HepG2 (cell line): ENCODE data around the gene CD300A. TPM values are rescaled to one million over a fixed set of nuclear protein-coding genes. Genes with fewer than 3 reads are reported as not detected.

ENCODE experiments used
- CC2D1A ChIP-seq: sonication (generic); formaldehyde crosslinking; IDR thresholded peaks from 2 replicates; pipeline ENCODE4 v1.8.1; 2023; ENCODE audit warnings: mild to moderate bottlenecking, missing genetic modification reagents
- ERF ChIP-seq: IDR thresholded peaks from 2 replicates; pipeline ENCODE4 v1.6.1; 2018; ENCODE audit warnings: missing biosample characterization, missing genetic modification reagents
- GABPA ChIP-seq, 2 experiments: IDR thresholded peaks; 2 replicates each; pipeline ENCODE4 v1.6.1; 2011 to 2016; ENCODE audit warnings: low read depth in 2 of 2, low read length in 1 of 2, missing biosample characterization in 1 of 2, missing genetic modification characterization in 1 of 2
- HDAC1 ChIP-seq: sonication (generic); formaldehyde crosslinking; IDR thresholded peaks from 2 replicates; pipeline ENCODE4 v1.5.1; 2020; ENCODE audit warnings: mild to moderate bottlenecking, missing genetic modification reagents
- HDAC6 ChIP-seq: fragments of 200-600 bp; sonication (generic); IDR thresholded peaks from 2 replicates; pipeline ENCODE4 v1.7.0; 2017; ENCODE audit warnings: mild to moderate bottlenecking, antibody characterized with exemption, low read length, low read depth
- HNF4G ChIP-seq, 2 experiments: sonication (generic) in 1 of 2; formaldehyde crosslinking in 1 of 2; IDR thresholded peaks; 2 replicates each; pipeline versions ENCODE4 v1.4.0 to v1.6.1; 2011 to 2020; ENCODE audit warnings: borderline replicate concordance in 2 of 2, low read depth in 2 of 2, mild to moderate bottlenecking in 2 of 2, low read length in 1 of 2, missing genetic modification reagents in 1 of 2, moderate library complexity in 1 of 2
- IKZF5 ChIP-seq: IDR thresholded peaks from 2 replicates; pipeline ENCODE4 v1.6.1; 2018; ENCODE audit warnings: missing genetic modification reagents, mild to moderate bottlenecking, missing compliant biosample characterization
- KDM3A ChIP-seq: IDR thresholded peaks from 2 replicates; pipeline ENCODE4 v1.6.1; 2018; ENCODE audit warnings: low read depth, missing compliant biosample characterization
- KMT2B ChIP-seq: IDR thresholded peaks from 2 replicates; pipeline ENCODE4 v1.6.1; 2016; ENCODE audit warnings: missing genetic modification reagents, missing compliant biosample characterization
- NCOA1 ChIP-seq: sonication (generic); formaldehyde crosslinking; IDR thresholded peaks from 2 replicates; pipeline ENCODE4 v1.9.0; 2021; ENCODE audit warnings: missing genetic modification reagents
- NR1H2 ChIP-seq: sonication (generic); formaldehyde crosslinking; IDR thresholded peaks from 2 replicates; pipeline ENCODE4 v1.8.1; 2022; ENCODE audit warnings: low read depth, missing genetic modification reagents, borderline replicate concordance
- PHB2 ChIP-seq: fragments of 450-650 bp; IDR thresholded peaks from 2 replicates; pipeline ENCODE4 v1.6.1; 2018; ENCODE audit not compliant: partially characterized antibody
- SRF ChIP-seq: IDR thresholded peaks from 2 replicates; pipeline ENCODE4 v1.6.1; 2011; ENCODE audit warnings: mild to moderate bottlenecking, low read depth, low read length, moderate library complexity
- SRSF9 ChIP-seq: fragments of 200-400 bp; formaldehyde crosslinking; IDR thresholded peaks from 2 replicates; pipeline ENCODE4 v1.6.1; 2018; ENCODE audit warnings: borderline replicate concordance, mild to moderate bottlenecking, low read depth, low read length; ENCODE audit not compliant: insufficient read depth, poor library complexity, severe bottlenecking
- TBX2 ChIP-seq: sonication (generic); formaldehyde crosslinking; IDR thresholded peaks from 2 replicates; pipeline ENCODE4 v1.5.0; 2020; ENCODE audit warnings: missing genetic modification reagents, mild to moderate bottlenecking, borderline replicate concordance
- TCF7 ChIP-seq: sonication (generic); IDR thresholded peaks from 2 replicates; pipeline ENCODE4 v1.6.1; 2016; ENCODE audit warnings: antibody characterized with exemption, low read depth
- ZFP37 ChIP-seq: sonication (generic); formaldehyde crosslinking; IDR thresholded peaks from 2 replicates; pipeline ENCODE4 v1.4.0; 2020; ENCODE audit warnings: missing genetic modification reagents, borderline replicate concordance
- ZNF256 ChIP-seq: sonication (generic); formaldehyde crosslinking; conservative IDR thresholded peaks from 2 replicates; pipeline ENCODE4 v1.4.0; 2020; ENCODE audit warnings: missing genetic modification reagents
- ZNF337 ChIP-seq: sonication (generic); formaldehyde crosslinking; IDR thresholded peaks from 2 replicates; pipeline ENCODE4 v1.5.1; 2020; ENCODE audit warnings: missing genetic modification reagents, low read depth, mild to moderate bottlenecking, borderline replicate concordance
- ZNF33A ChIP-seq: sonication (generic); formaldehyde crosslinking; IDR thresholded peaks from 2 replicates; pipeline ENCODE4 v1.5.1; 2020; ENCODE audit warnings: missing genetic modification reagents, mild to moderate bottlenecking, moderate library complexity, borderline replicate concordance
- ZNF451 ChIP-seq: sonication (generic); formaldehyde crosslinking; IDR thresholded peaks from 2 replicates; pipeline ENCODE4 v1.5.0; 2020; ENCODE audit warnings: mild to moderate bottlenecking, missing genetic modification reagents
- ZNF550 ChIP-seq: sonication (generic); formaldehyde crosslinking; IDR thresholded peaks from 2 replicates; pipeline ENCODE4 v1.4.0; 2020; ENCODE audit warnings: mild to moderate bottlenecking, missing genetic modification reagents, borderline replicate concordance
- ZNF740 ChIP-seq: sonication (generic); formaldehyde crosslinking; IDR thresholded peaks from 2 replicates; pipeline ENCODE4 v1.4.0; 2020; ENCODE audit warnings: missing genetic modification reagents
- ZNF891 ChIP-seq: sonication (generic); formaldehyde crosslinking; IDR thresholded peaks from 2 replicates; pipeline ENCODE4 v1.5.0; 2020; ENCODE audit warnings: mild to moderate bottlenecking, missing genetic modification reagents
- ZSCAN30 ChIP-seq: sonication (generic); formaldehyde crosslinking; IDR thresholded peaks from 2 replicates; pipeline ENCODE4 v1.5.0; 2020; ENCODE audit warnings: mild to moderate bottlenecking, missing genetic modification reagents
- polyA plus RNA-seq, 8 experiments: library from polyadenylated mRNA; depleted of rRNA in 3 of 8; stranded (reverse) in 7 of 8; unstranded in 1 of 8; fragments of >200 nt; fragmentation: Illumina TruSeq in 4 of 8; extraction: Trizol in 4 of 8; gene quantifications; 2 replicates each; pipeline versions ENCODE4 v1.2.1 to v1.2.3, GENCODE V29; 2011 to 2016; ENCODE audit warnings: low read depth in 4 of 8, missing spikeins in 1 of 8, mixed read lengths in 1 of 8; ENCODE audit not compliant: insufficient read depth in 1 of 8
- total RNA-seq, 5 experiments: library from RNA; depleted of rRNA; stranded (reverse); fragments of >200 nt; fragmentation: Illumina TruSeq; extraction: Trizol; gene quantifications; 2 replicates each; pipeline ENCODE4 v1.2.3, GENCODE V29; 2016; ENCODE audit warnings: low read depth in 1 of 5
- TF ChIP-seq, protein P1 (sequence below): sonication (generic); formaldehyde crosslinking; IDR thresholded peaks from 2 replicates; pipeline ENCODE4 v1.4.0; 2020; ENCODE audit warnings: missing genetic modification reagents, borderline replicate concordance

CD300A gene
- total and polyA plus RNA-seq, 2 of the 13 experiments (the other 11 are each of a cell fraction or from before 2014, with no cell fraction given): not detected

DNA sequence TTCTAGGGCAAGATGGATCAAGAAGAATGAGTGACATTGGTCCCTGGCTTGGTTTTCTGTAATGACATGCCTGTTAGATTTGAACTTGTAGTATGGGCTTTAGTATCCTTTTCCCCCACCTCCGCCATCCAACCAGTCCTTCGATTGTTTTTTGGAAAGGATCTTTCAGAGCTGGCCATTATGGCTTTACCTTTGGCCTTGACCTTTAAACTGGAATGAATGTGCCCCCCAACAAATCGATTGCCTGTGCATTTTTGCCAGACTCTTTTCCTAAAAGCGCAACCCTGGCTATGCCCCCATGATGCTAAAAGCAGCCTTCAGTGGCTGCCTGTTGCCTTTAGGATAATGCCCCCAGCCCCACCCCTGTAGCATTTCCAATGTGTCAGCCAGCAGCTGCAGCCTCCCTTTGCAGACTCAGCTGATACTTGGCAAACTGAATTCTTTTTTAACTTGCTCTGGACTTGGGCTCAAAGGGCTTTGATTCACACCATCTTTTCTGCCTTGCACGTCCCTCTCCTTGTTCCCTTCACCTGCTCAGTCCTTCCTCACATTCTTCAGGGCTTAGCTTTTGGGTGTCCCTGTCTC is 30.6 kb upstream of the CD300A start (continued):
- TF ChIP-seq ZNF550: no peak
- TF ChIP-seq CC2D1A (CRISPR knock-in tag): no peak
- no peak for TF ChIP-seq ZNF740 (CRISPR knock-in tag)
- TF ChIP-seq, protein P1, sequence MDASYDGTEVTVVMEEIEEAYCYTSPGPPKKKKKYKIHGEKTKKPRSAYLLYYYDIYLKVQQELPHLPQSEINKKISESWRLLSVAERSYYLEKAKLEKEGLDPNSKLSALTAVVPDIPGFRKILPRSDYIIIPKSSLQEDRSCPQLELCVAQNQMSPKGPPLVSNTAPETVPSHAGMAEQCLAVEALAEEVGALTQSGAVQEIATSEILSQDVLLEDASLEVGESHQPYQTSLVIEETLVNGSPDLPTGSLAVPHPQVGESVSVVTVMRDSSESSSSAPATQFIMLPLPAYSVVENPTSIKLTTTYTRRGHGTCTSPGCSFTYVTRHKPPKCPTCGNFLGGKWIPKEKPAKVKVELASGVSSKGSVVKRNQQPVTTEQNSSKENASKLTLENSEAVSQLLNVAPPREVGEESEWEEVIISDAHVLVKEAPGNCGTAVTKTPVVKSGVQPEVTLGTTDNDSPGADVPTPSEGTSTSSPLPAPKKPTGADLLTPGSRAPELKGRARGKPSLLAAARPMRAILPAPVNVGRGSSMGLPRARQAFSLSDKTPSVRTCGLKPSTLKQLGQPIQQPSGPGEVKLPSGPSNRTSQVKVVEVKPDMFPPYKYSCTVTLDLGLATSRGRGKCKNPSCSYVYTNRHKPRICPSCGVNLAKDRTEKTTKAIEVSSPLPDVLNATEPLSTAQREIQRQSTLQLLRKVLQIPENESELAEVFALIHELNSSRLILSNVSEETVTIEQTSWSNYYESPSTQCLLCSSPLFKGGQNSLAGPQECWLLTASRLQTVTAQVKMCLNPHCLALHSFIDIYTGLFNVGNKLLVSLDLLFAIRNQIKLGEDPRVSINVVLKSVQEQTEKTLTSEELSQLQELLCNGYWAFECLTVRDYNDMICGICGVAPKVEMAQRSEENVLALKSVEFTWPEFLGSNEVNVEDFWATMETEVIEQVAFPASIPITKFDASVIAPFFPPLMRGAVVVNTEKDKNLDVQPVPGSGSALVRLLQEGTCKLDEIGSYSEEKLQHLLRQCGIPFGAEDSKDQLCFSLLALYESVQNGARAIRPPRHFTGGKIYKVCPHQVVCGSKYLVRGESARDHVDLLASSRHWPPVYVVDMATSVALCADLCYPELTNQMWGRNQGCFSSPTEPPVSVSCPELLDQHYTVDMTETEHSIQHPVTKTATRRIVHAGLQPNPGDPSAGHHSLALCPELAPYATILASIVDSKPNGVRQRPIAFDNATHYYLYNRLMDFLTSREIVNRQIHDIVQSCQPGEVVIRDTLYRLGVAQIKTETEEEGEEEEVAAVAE (CRISPR knock-in tag): no peak
- no peak for TF ChIP-seq ZSCAN30 (CRISPR knock-in tag)
- TF ChIP-seq ZNF891 (CRISPR knock-in tag): no peak
- TF ChIP-seq ZNF451 (CRISPR knock-in tag): no peak
- TF ChIP-seq HDAC1: no peak; the same call in 1 of the 2 replicates
- TF ChIP-seq NCOA1 (CRISPR knock-in tag): no peak
- no peak for TF ChIP-seq TBX2 (CRISPR knock-in tag)
- no peak for TF ChIP-seq GABPA (IDR thresholded peaks at IDR 0.05; ENCODE audit: low read depth, low read length)
- TF ChIP-seq GABPA (CRISPR knock-in tag; IDR thresholded peaks at IDR 0.05; ENCODE audit: low read depth): no peak
- TF ChIP-seq SRF: no peak
- no peak for TF ChIP-seq KDM3A (CRISPR knock-in tag)
- TF ChIP-seq SRSF9: no peak
- no peak for TF ChIP-seq ZFP37 (CRISPR knock-in tag)
- TF ChIP-seq ERF: peak; percentile 16; the same call in 1 of the 2 replicates
- TF ChIP-seq HDAC6: no peak
- 0 out of 2 replicates have a peak, but pooled peaks have one; percentile 13 for TF ChIP-seq TCF7
- no peak for TF ChIP-seq ZNF337 (CRISPR knock-in tag)
- no peak for TF ChIP-seq KMT2B
- no peak for TF ChIP-seq IKZF5
- peak; percentile 85 for TF ChIP-seq HNF4G (IDR thresholded peaks at IDR 0.05; ENCODE audit: borderline replicate concordance, low read depth, low read length)
- TF ChIP-seq HNF4G (CRISPR knock-in tag; IDR thresholded peaks at IDR 0.05; ENCODE audit: borderline replicate concordance, low read depth): peak; percentile 62; the same call in 1 of the 2 replicates
- no peak for TF ChIP-seq NR1H2 (CRISPR knock-in tag)
- TF ChIP-seq ZNF33A (CRISPR knock-in tag): no peak
- no peak for TF ChIP-seq ZNF256 (CRISPR knock-in tag)
- TF ChIP-seq PHB2: no peak
